H1 (cell line): Measurements from ENCODE around the gene RHOBTB3. TPM values are rescaled to one million over a fixed set of nuclear protein-coding genes. Genes with fewer than 3 reads are reported as not detected.

Experiments
- CTCF ChIA-PET: fragments of 300-600 bp; sonication (Branson Sonifier 250); formaldehyde crosslinking; loops from one replicate; lab custom pipeline; 2021; ENCODE audit not compliant: partially characterized antibody; lab: Charles Lee
- POLR2A ChIA-PET: fragments of 300-600 bp; sonication (Branson Sonifier 250); formaldehyde crosslinking; loops from one replicate; lab custom pipeline; 2021; ENCODE audit warnings: inconsistent platforms; ENCODE audit not compliant: partially characterized antibody; lab: Charles Lee
- DNase-seq, 2 experiments: peaks; one replicate each; pipeline versions ENCODE4 v3.0.0 to v3.0.0-alpha.2; 2010 to 2022; ENCODE audit warnings: low spot score in 2 of 2, low read depth in 1 of 2, mixed read lengths in 1 of 2
- FAIRE-seq: peaks from 2 replicates; lab custom pipeline; 2011; peaks lifted over from hg19 to GRCh38; lab: Jason Lieb, UNC
- H2AFZ ChIP-seq: 2 replicates; pipeline ENCODE4 v1.8.1; 2012; ENCODE audit warnings: low read length, inconsistent platforms
- H2AK5ac ChIP-seq: 2 replicates; pipeline ENCODE4 v1.6.1; 2013; ENCODE audit warnings: low read depth, low read length
- H2BK120ac ChIP-seq: replicated peaks from 2 replicates; pipeline ENCODE3; 2013; ENCODE audit warnings: low read depth, low read length, inconsistent platforms
- H2BK12ac ChIP-seq: 2 replicates; pipeline ENCODE4 v1.6.1; 2013; ENCODE audit warnings: low read depth, low read length
- H2BK15ac ChIP-seq: 2 replicates; pipeline ENCODE4 v1.6.1; 2013; ENCODE audit warnings: low read length
- H2BK20ac ChIP-seq: 2 replicates; pipeline ENCODE4 v1.6.1; 2013; ENCODE audit warnings: low read length
- H2BK5ac ChIP-seq: 2 replicates; pipeline ENCODE4 v1.6.1; 2013; ENCODE audit warnings: low read depth, low read length
- H3K14ac ChIP-seq: 2 replicates; pipeline ENCODE4 v1.6.1; 2013; ENCODE audit warnings: inconsistent platforms; ENCODE audit not compliant: insufficient read length
- H3K18ac ChIP-seq: 2 replicates; pipeline ENCODE4 v1.6.1; 2013; ENCODE audit warnings: low read length; ENCODE audit errors: extremely low read depth
- H3K23ac ChIP-seq: 2 replicates; pipeline ENCODE4 v1.6.1; 2013; ENCODE audit warnings: inconsistent platforms; ENCODE audit not compliant: insufficient read length
- H3K23me2 ChIP-seq: 2 replicates; pipeline ENCODE4 v1.6.1; 2013; ENCODE audit warnings: low read depth, low read length
- H3K27ac ChIP-seq: 2 replicates; pipeline ENCODE4 v1.6.1; 2011; ENCODE audit warnings: low read depth, low read length, inconsistent platforms
- H3K27me3 ChIP-seq, 4 experiments: replicated peaks in 1 of 4; 1 replicate in 1 of 4; 2 replicates in 3 of 4; pipeline versions ENCODE4 v1.6.1 to v1.8.1; 2011 to 2013; ENCODE audit warnings: low read length in 3 of 4, mild to moderate bottlenecking in 3 of 4, inconsistent platforms in 2 of 4, mixed read lengths in 2 of 4, moderate library complexity in 1 of 4; ENCODE audit not compliant: control insufficient read depth in 3 of 4, insufficient read depth in 3 of 4; ENCODE audit errors: extremely low read depth in 1 of 4
- H3K36me3 ChIP-seq, 4 experiments: 2 replicates each; pipeline versions ENCODE4 v1.6.1 to v1.8.1; 2011 to 2013; ENCODE audit warnings: mild to moderate bottlenecking in 4 of 4, low read length in 3 of 4, moderate library complexity in 2 of 4, control low read depth in 1 of 4, inconsistent platforms in 1 of 4; ENCODE audit not compliant: insufficient read depth in 4 of 4, control insufficient read depth in 2 of 4
- H3K4ac ChIP-seq: replicated peaks from 2 replicates; pipeline ENCODE3; 2013; ENCODE audit warnings: low read length, low read depth, mixed read lengths, inconsistent platforms; ENCODE audit not compliant: insufficient read length
- H3K4me1 ChIP-seq, 4 experiments: replicated peaks in 1 of 4; 1 replicate in 1 of 4; 2 replicates in 3 of 4; pipeline versions ENCODE4 v1.6.1 to v1.8.1; 2011 to 2013; ENCODE audit warnings: low read length in 3 of 4, inconsistent platforms in 2 of 4, mixed read lengths in 1 of 4; ENCODE audit not compliant: insufficient read depth in 4 of 4, control insufficient read depth in 3 of 4
- H3K4me2 ChIP-seq, 2 experiments: 2 replicates each; pipeline versions ENCODE4 v1.6.1 to v1.8.1; 2011 to 2013; ENCODE audit warnings: low read depth in 2 of 2, low read length in 2 of 2, control low read depth in 1 of 2, inconsistent platforms in 1 of 2, mild to moderate bottlenecking in 1 of 2; ENCODE audit not compliant: insufficient read depth in 1 of 2
- H3K4me3 ChIP-seq, 4 experiments: fragments of 200-600, 300-600 bp in 1 of 4; sonication (generic), shearing (Covaris generic), sonication (Bioruptor Twin) in 1 of 4; 2 replicates each; pipeline versions ENCODE4 v1.5.1 to v1.8.1; 2011 to 2016; ENCODE audit warnings: low read length in 4 of 4, low read depth in 3 of 4, control low read depth in 2 of 4, inconsistent platforms in 2 of 4, mild to moderate bottlenecking in 2 of 4, mixed read lengths in 1 of 4, moderate library complexity in 1 of 4; ENCODE audit not compliant: insufficient read depth in 2 of 4; ENCODE audit errors: extremely low read depth in 1 of 4
- H3K56ac ChIP-seq: replicated peaks from 2 replicates; pipeline ENCODE3; 2013; ENCODE audit warnings: low read depth, mild to moderate bottlenecking, mixed read lengths, low read length, inconsistent platforms; ENCODE audit not compliant: insufficient read length
- H3K79me1 ChIP-seq: 2 replicates; pipeline ENCODE4 v1.6.1; 2013; ENCODE audit warnings: low read depth, low read length, control low read depth
- H3K79me2 ChIP-seq, 2 experiments: 2 replicates each; pipeline versions ENCODE4 v1.6.1 to v1.8.1; 2012 to 2013; ENCODE audit warnings: low read length in 2 of 2, mild to moderate bottlenecking in 2 of 2, inconsistent platforms in 1 of 2; ENCODE audit not compliant: insufficient read depth in 2 of 2, control insufficient read depth in 1 of 2
- H3K9ac ChIP-seq, 4 experiments: replicated peaks in 1 of 4; 1 replicate in 1 of 4; 2 replicates in 3 of 4; pipeline versions ENCODE4 v1.6.1 to v1.8.1; 2011 to 2013; ENCODE audit warnings: low read depth in 3 of 4, low read length in 3 of 4, control low read depth in 2 of 4, mild to moderate bottlenecking in 2 of 4, moderate library complexity in 2 of 4, inconsistent platforms in 1 of 4; ENCODE audit errors: extremely low read depth in 1 of 4
- H3K9me3 ChIP-seq, 2 experiments: 2 replicates each; pipeline versions ENCODE4 v1.6.1 to v1.8.1; 2012 to 2013; ENCODE audit warnings: mild to moderate bottlenecking in 2 of 2, moderate library complexity in 2 of 2, control low read depth in 1 of 2, inconsistent platforms in 1 of 2, low read depth in 1 of 2, low read length in 1 of 2, mixed read lengths in 1 of 2; ENCODE audit not compliant: insufficient read depth in 2 of 2
- H4K20me1 ChIP-seq, 2 experiments: replicated peaks in 1 of 2; 2 replicates each; pipeline versions ENCODE3 to v1.8.1; 2011 to 2013; ENCODE audit warnings: inconsistent platforms in 2 of 2, low read length in 2 of 2, mild to moderate bottlenecking in 1 of 2; ENCODE audit not compliant: insufficient read depth in 2 of 2, control insufficient read depth in 1 of 2
- H4K5ac ChIP-seq: 2 replicates; pipeline ENCODE4 v1.6.1; 2013; ENCODE audit warnings: low read length, low read depth, mixed read lengths, inconsistent platforms; ENCODE audit not compliant: insufficient read length
- H4K8ac ChIP-seq: 2 replicates; pipeline ENCODE4 v1.8.0; 2013; ENCODE audit warnings: mild to moderate bottlenecking, moderate library complexity, low read length, inconsistent platforms; ENCODE audit not compliant: insufficient read depth; ENCODE audit errors: extremely low read depth
- H4K91ac ChIP-seq: replicated peaks from 2 replicates; pipeline ENCODE3; 2013; ENCODE audit warnings: low read length, mixed read lengths, inconsistent platforms; ENCODE audit not compliant: insufficient read length
- ASH2L ChIP-seq: fragments of 200-600, 300-600 bp; sonication (generic); IDR thresholded peaks from one replicate; pipeline ENCODE4 v1.7.1; 2017; ENCODE audit warnings: low read length
- BACH1 ChIP-seq: IDR thresholded peaks from 2 replicates; pipeline ENCODE4 v1.6.1; 2012; ENCODE audit warnings: low read length, improper control_type of control experiment
- BRCA1 ChIP-seq: IDR thresholded peaks from 2 replicates; pipeline ENCODE4 v1.6.1; 2012; ENCODE audit warnings: low read depth, low read length, improper control_type of control experiment
- CEBPB ChIP-seq: IDR thresholded peaks from 2 replicates; pipeline ENCODE4 v1.6.1; 2012; ENCODE audit warnings: low read depth, low read length
- CHD1 ChIP-seq: IDR thresholded peaks from 2 replicates; pipeline ENCODE4 v1.6.1; 2012; ENCODE audit warnings: low read depth, low read length, improper control_type of control experiment
- EP300 ChIP-seq, 2 experiments: IDR thresholded peaks; 1 replicate in 1 of 2; 2 replicates in 1 of 2; pipeline ENCODE4 v1.6.1; 2011 to 2012; ENCODE audit warnings: low read depth in 2 of 2, low read length in 2 of 2, mild to moderate bottlenecking in 2 of 2, borderline replicate concordance in 1 of 2, inconsistent platforms in 1 of 2, moderate library complexity in 1 of 2
- FOSL1 ChIP-seq: IDR thresholded peaks from 2 replicates; pipeline ENCODE4 v1.6.1; 2011; ENCODE audit warnings: mild to moderate bottlenecking, low read depth, low read length, moderate library complexity; ENCODE audit not compliant: insufficient read depth
- GTF2F1 ChIP-seq: IDR thresholded peaks from 2 replicates; pipeline ENCODE4 v1.6.1; 2012; ENCODE audit warnings: low read depth, low read length, improper control_type of control experiment, borderline replicate concordance
- HDAC2 ChIP-seq, 2 experiments: fragments of 300-600 bp in 1 of 2; sonication (generic) in 1 of 2; IDR thresholded peaks; 2 replicates each; pipeline ENCODE4 v1.6.1; 2011 to 2012; ENCODE audit warnings: low read depth in 2 of 2, low read length in 2 of 2, mild to moderate bottlenecking in 2 of 2, moderate library complexity in 2 of 2, borderline replicate concordance in 1 of 2, inconsistent platforms in 1 of 2
- POU5F1 ChIP-seq: IDR thresholded peaks from 2 replicates; pipeline ENCODE4 v1.6.1; 2011; ENCODE audit warnings: low read depth, mild to moderate bottlenecking, low read length, moderate library complexity
- RAD21 ChIP-seq, 2 experiments: IDR thresholded peaks in 1 of 2; conservative IDR thresholded peaks in 1 of 2; 2 replicates each; pipeline ENCODE4 v1.6.1; 2011; ENCODE audit warnings: low read depth in 2 of 2, low read length in 2 of 2, improper control_type of control experiment in 1 of 2, inconsistent platforms in 1 of 2, mild to moderate bottlenecking in 1 of 2, moderate library complexity in 1 of 2
- RXRA ChIP-seq: IDR thresholded peaks from 2 replicates; pipeline ENCODE4 v1.6.1; 2011; ENCODE audit warnings: low read depth, mild to moderate bottlenecking, low read length, moderate library complexity; ENCODE audit not compliant: insufficient read depth
- SIRT6 ChIP-seq: IDR thresholded peaks from one replicate; pipeline ENCODE4 v1.7.1; 2012; ENCODE audit warnings: low read length, inconsistent platforms
- SIX5 ChIP-seq: IDR thresholded peaks from 2 replicates; pipeline ENCODE4 v1.6.1; 2011; ENCODE audit warnings: mild to moderate bottlenecking, low read depth, low read length
- TAF1 ChIP-seq: IDR thresholded peaks from 2 replicates; pipeline ENCODE4 v1.6.1; 2011; ENCODE audit warnings: mild to moderate bottlenecking, low read depth, low read length
- WGBS, 2 experiments: shearing (Covaris generic) in 1 of 2; methylation state at CpG; one replicate each; pipeline versions ENCODE4 v1.1.6 to v1.1.7; 2013 to 2015; ENCODE audit warnings: low lambda C conversion rate in 2 of 2, mixed read lengths in 2 of 2, inconsistent platforms in 1 of 2, low coverage in 1 of 2, missing lambda C conversion rate in 1 of 2; ENCODE audit not compliant: insufficient replicate concordance in 2 of 2, insufficient coverage in 1 of 2, insufficient read length in 1 of 2; ENCODE audit errors: extremely low coverage in 1 of 2, missing lambda C conversion rate in 1 of 2; 5-methylcytosine and 5-hydroxymethylcytosine counted together
- polyA plus RNA-seq, 7 experiments: library from polyadenylated mRNA; depleted of rRNA in 3 of 7; stranded (reverse) in 5 of 7; unstranded in 2 of 7; fragments of >200 nt in 5 of 7; fragments of 200-250 nt in 2 of 7; gene quantifications; 1 replicate in 5 of 7; 2 replicates in 1 of 7; 4 replicates in 1 of 7; pipeline versions ENCODE4 v1.2.1 to v1.2.3, GENCODE V29; 2011 to 2013; ENCODE audit warnings: missing spikeins in 2 of 7, mixed read lengths in 2 of 7
- total RNA-seq: library from RNA; stranded (reverse); fragmentation: NEBNext Ultra II Directional; extraction: Animal tissue kit (Norgen Biotek cat#: 25700); gene quantifications from 2 replicates; pipeline ENCODE4 v1.2.1, GENCODE V29; 2021

RHOBTB3 gene
- total and polyA plus RNA-seq, 2 of the 8 experiments (the other 6 are each of a cell fraction or from before 2014, with no cell fraction given), result 8.2 to 17.5 TPM

- H4K20me1 ChIP-seq, result peaks cover 0 to 2% of the 10 kb centered on the region in 2 experiments
- FAIRE-seq, result no peak
- H3K79me2 ChIP-seq, result no peaks in the 10 kb centered on the region
- H3K9ac ChIP-seq, result no peak overlapping the region
- H2AK5ac ChIP-seq, result no peak overlapping the region
- no peak overlapping the region for H3K4me2 ChIP-seq
- H4K8ac ChIP-seq, result no peak overlapping the region
- no peak overlapping the region for H3K23ac ChIP-seq
- ChIA-PET CTCF (interaction anchor here (0.7 to 4.7 kb wide), 8 partner anchors 10 to 127 kb away, joined by 3 to 29 read pairs (median 6); no protein-coding TSS in a partner anchor), POLR2A (no interaction called here)
- no peak overlapping the region for H2BK12ac ChIP-seq
- no peak overlapping the region for H2AFZ ChIP-seq
- H3K23me2 ChIP-seq, result no peaks in the 10 kb centered on the region
- no peak overlapping the region for H3K4me3 ChIP-seq
- no peaks in the 10 kb centered on the region for H3K79me1 ChIP-seq
- no peak overlapping the region for H3K56ac ChIP-seq
- H3K14ac ChIP-seq, result no peak overlapping the region
- H3K4ac ChIP-seq, result no peak overlapping the region
- H2BK120ac ChIP-seq, result no peak overlapping the region
- DNase-seq, result no peak
- no peaks in the 10 kb centered on the region for H3K9me3 ChIP-seq
- H4K91ac ChIP-seq, result no peak overlapping the region
- H2BK5ac ChIP-seq, result no peak overlapping the region
- H4K5ac ChIP-seq, result no peak overlapping the region
- H3K4me1 ChIP-seq, result no peaks in the 10 kb centered on the region
- H3K27ac ChIP-seq, result no peak overlapping the region
- H3K18ac ChIP-seq, result no peak overlapping the region
- no peak overlapping the region for H2BK15ac ChIP-seq
- no peaks in the 10 kb centered on the region for H3K36me3 ChIP-seq
- H2BK20ac ChIP-seq, result no peak overlapping the region
- WGBS, 2 experiments, result 93% methylated on average over 3 of the region's 6 CpGs; no CpG with 5 or more reads in 1 of the 2 experiments
- H3K27me3 ChIP-seq, result peaks cover 0 to 1% (median 0%) of the 10 kb centered on the region in 4 experiments; a peak in 1 of 7 replicates
- no peak for TF ChIP-seq POU5F1
- no peak for TF ChIP-seq ASH2L
- no peak for TF ChIP-seq FOSL1
- TF ChIP-seq EP300 (IDR thresholded peaks at IDR 0.05; ENCODE audit: borderline replicate concordance in 1 of 2, low read depth in 2 of 2, low read length in 2 of 2), result no peak
- TF ChIP-seq SIX5, result no peak
- TF ChIP-seq BRCA1, result no peak
- no peak for TF ChIP-seq GTF2F1
- TF ChIP-seq BACH1, result no peak
- TF ChIP-seq RAD21 (IDR thresholded peaks at IDR 0.05 in 1 of 2, conservative IDR thresholded peaks at IDR 0.05 in 1 of 2; ENCODE audit: low read depth in 2 of 2, low read length in 2 of 2), result no peak
- TF ChIP-seq SIRT6, result no peak
- TF ChIP-seq HDAC2 (IDR thresholded peaks at IDR 0.05; ENCODE audit: borderline replicate concordance in 1 of 2, low read depth in 2 of 2, low read length in 2 of 2), result no peak
- no peak for TF ChIP-seq RXRA
- no peak for TF ChIP-seq TAF1
- TF ChIP-seq CHD1, result no peak
- no peak for TF ChIP-seq CEBPB
Measured at GRCh38 chr5:95791751-95792150, 60.6 kb downstream of the RHOBTB3 start.
